HepG2 (cell line): ENCODE data around the gene ABHD12. TPM values are rescaled to one million over a fixed set of nuclear protein-coding genes. Genes with fewer than 3 reads are reported as not detected.

Source experiments
- EED ChIP-seq: sonication (generic); formaldehyde crosslinking; IDR thresholded peaks from 2 replicates; pipeline ENCODE4 v1.5.0; 2020; ENCODE audit warnings: mild to moderate bottlenecking, missing genetic modification reagents
- FOXA3 ChIP-seq: IDR thresholded peaks from 2 replicates; pipeline ENCODE4 v1.6.1; 2016; ENCODE audit warnings: missing genetic modification reagents, missing compliant biosample characterization
- FOXO1 ChIP-seq: sonication (generic); formaldehyde crosslinking; IDR thresholded peaks from 2 replicates; pipeline ENCODE4 v1.4.0; 2020; ENCODE audit warnings: missing genetic modification reagents
- GABPB1 ChIP-seq: IDR thresholded peaks from 2 replicates; pipeline ENCODE4 v1.6.1; 2016; ENCODE audit warnings: mild to moderate bottlenecking, missing genetic modification reagents, moderate library complexity, missing compliant biosample characterization
- MED1 ChIP-seq: sonication (generic); formaldehyde crosslinking; IDR thresholded peaks from 2 replicates; pipeline ENCODE4 v1.4.0; 2020; ENCODE audit warnings: missing genetic modification reagents
- MED13 ChIP-seq: sonication (generic); formaldehyde crosslinking; IDR thresholded peaks from 2 replicates; pipeline ENCODE4 v1.5.0; 2020; ENCODE audit warnings: missing genetic modification reagents
- NKX3-1 ChIP-seq: sonication (generic); formaldehyde crosslinking; IDR thresholded peaks from 2 replicates; pipeline ENCODE4 v1.5.0; 2020; ENCODE audit warnings: missing genetic modification reagents
- PITX1 ChIP-seq: sonication (generic); formaldehyde crosslinking; IDR thresholded peaks from 2 replicates; pipeline ENCODE4 v1.5.1; 2020; ENCODE audit warnings: mild to moderate bottlenecking, missing genetic modification reagents
- REPIN1 ChIP-seq: sonication (generic); formaldehyde crosslinking; IDR thresholded peaks from 2 replicates; pipeline ENCODE4 v1.8.0; 2022; ENCODE audit warnings: missing genetic modification reagents, low read depth, mild to moderate bottlenecking, borderline replicate concordance
- STAT6 ChIP-seq: sonication (generic); formaldehyde crosslinking; IDR thresholded peaks from 2 replicates; pipeline ENCODE4 v1.4.0; 2020; ENCODE audit warnings: missing genetic modification reagents, mild to moderate bottlenecking, borderline replicate concordance
- ZNF17 ChIP-seq: sonication (generic); formaldehyde crosslinking; IDR thresholded peaks from 2 replicates; pipeline ENCODE4 v1.5.0; 2020; ENCODE audit warnings: mild to moderate bottlenecking, missing genetic modification reagents
- ZNF496 ChIP-seq: sonication (generic); formaldehyde crosslinking; IDR thresholded peaks from 2 replicates; pipeline ENCODE4 v1.8.1; 2023; ENCODE audit warnings: mild to moderate bottlenecking, moderate library complexity, missing genetic modification reagents; ENCODE audit not compliant: insufficient replicate concordance
- ZNF619 ChIP-seq: sonication (generic); formaldehyde crosslinking; IDR thresholded peaks from 2 replicates; pipeline ENCODE4 v1.4.0; 2020; ENCODE audit warnings: mild to moderate bottlenecking, missing genetic modification reagents
- ZNF737 ChIP-seq: sonication (generic); formaldehyde crosslinking; IDR thresholded peaks from 2 replicates; pipeline ENCODE4 v1.5.0; 2020; ENCODE audit warnings: missing genetic modification reagents, mild to moderate bottlenecking, borderline replicate concordance
- ZNF747 ChIP-seq: sonication (generic); formaldehyde crosslinking; IDR thresholded peaks from 2 replicates; pipeline ENCODE4 v1.8.1; 2023; ENCODE audit warnings: missing genetic modification reagents, mild to moderate bottlenecking, borderline replicate concordance
- ZNF850 ChIP-seq: sonication (generic); formaldehyde crosslinking; conservative IDR thresholded peaks from 2 replicates; pipeline ENCODE4 v1.9.0; 2021; ENCODE audit warnings: mild to moderate bottlenecking, missing genetic modification reagents
- polyA plus RNA-seq, 8 experiments: library from polyadenylated mRNA; depleted of rRNA in 3 of 8; stranded (reverse) in 7 of 8; unstranded in 1 of 8; fragments of >200 nt; fragmentation: Illumina TruSeq in 4 of 8; extraction: Trizol in 4 of 8; gene quantifications; 2 replicates each; pipeline versions ENCODE4 v1.2.1 to v1.2.3, GENCODE V29; 2011 to 2016; ENCODE audit warnings: low read depth in 4 of 8, missing spikeins in 1 of 8, mixed read lengths in 1 of 8; ENCODE audit not compliant: insufficient read depth in 1 of 8
- total RNA-seq, 5 experiments: library from RNA; depleted of rRNA; stranded (reverse); fragments of >200 nt; fragmentation: Illumina TruSeq; extraction: Trizol; gene quantifications; 2 replicates each; pipeline ENCODE4 v1.2.3, GENCODE V29; 2016; ENCODE audit warnings: low read depth in 1 of 5
- TF ChIP-seq, protein P1 (sequence below): sonication (generic); formaldehyde crosslinking; IDR thresholded peaks from 2 replicates; pipeline ENCODE4 v1.4.0; 2020; ENCODE audit warnings: missing genetic modification reagents
- TF ChIP-seq, protein P2 (sequence below): sonication (generic); IDR thresholded peaks from 2 replicates; pipeline ENCODE4 v1.6.1; 2016; ENCODE audit warnings: low read depth, borderline replicate concordance
- TF ChIP-seq, protein P3 (sequence below): sonication (generic); formaldehyde crosslinking; IDR thresholded peaks from 2 replicates; pipeline ENCODE4 v1.5.1; 2020; ENCODE audit warnings: missing genetic modification reagents, mild to moderate bottlenecking, borderline replicate concordance

ABHD12 gene
- total and polyA plus RNA-seq, 2 of the 13 experiments (the other 11 are each of a cell fraction or from before 2014, with no cell fraction given) = 23.5 to 72.1 TPM

DNA sequence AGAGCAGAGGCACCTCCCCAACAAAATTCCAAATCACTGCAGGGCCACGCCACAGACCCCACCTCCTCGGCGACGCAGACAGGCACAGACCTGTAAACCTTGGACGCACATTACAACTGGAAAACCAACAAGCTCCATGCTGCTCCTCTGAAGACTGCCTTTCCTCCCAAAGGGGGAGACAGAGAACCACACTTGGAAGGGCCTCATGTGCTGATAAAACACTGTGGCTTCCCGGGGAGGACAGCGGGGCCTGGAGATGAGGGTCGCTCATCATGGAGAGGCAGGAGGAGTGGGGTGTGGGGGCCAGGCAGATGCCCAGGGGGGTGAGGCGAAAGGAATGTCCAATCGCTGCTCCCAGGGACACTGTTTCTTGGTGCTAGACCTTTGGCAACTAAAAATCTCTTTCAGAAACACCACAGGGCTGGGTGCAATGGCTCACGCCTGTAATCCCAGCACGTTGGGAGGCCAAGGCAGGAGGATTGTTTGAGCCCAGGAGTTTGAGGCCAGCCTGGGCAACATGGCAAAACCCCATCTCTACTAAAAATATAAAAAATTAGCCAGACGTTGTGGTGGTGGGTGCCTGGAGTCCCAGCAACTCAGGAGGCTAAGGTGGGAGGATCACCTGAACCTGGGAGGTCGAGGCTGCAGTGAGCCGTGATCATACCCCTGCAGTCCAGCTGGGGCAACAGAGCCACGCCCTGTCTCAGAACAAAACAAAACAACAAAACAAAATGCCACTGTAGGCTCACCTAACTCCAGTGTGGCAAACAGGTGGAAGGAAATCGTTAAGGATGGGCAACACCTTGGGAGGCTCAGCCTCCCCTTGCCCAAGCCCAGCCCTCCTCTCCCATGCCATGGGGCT, 53.8 kb downstream of the ABHD12 start (continued):
- TF ChIP-seq, protein P1, sequence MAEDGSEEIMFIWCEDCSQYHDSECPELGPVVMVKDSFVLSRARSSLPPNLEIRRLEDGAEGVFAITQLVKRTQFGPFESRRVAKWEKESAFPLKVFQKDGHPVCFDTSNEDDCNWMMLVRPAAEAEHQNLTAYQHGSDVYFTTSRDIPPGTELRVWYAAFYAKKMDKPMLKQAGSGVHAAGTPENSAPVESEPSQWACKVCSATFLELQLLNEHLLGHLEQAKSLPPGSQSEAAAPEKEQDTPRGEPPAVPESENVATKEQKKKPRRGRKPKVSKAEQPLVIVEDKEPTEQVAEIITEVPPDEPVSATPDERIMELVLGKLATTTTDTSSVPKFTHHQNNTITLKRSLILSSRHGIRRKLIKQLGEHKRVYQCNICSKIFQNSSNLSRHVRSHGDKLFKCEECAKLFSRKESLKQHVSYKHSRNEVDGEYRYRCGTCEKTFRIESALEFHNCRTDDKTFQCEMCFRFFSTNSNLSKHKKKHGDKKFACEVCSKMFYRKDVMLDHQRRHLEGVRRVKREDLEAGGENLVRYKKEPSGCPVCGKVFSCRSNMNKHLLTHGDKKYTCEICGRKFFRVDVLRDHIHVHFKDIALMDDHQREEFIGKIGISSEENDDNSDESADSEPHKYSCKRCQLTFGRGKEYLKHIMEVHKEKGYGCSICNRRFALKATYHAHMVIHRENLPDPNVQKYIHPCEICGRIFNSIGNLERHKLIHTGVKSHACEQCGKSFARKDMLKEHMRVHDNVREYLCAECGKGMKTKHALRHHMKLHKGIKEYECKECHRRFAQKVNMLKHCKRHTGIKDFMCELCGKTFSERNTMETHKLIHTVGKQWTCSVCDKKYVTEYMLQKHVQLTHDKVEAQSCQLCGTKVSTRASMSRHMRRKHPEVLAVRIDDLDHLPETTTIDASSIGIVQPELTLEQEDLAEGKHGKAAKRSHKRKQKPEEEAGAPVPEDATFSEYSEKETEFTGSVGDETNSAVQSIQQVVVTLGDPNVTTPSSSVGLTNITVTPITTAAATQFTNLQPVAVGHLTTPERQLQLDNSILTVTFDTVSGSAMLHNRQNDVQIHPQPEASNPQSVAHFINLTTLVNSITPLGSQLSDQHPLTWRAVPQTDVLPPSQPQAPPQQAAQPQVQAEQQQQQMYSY (CRISPR knock-in tag) = no peak
- no peak for TF ChIP-seq ZNF747
- 0 out of 2 replicates have a peak, but pooled peaks have one; percentile 32 for TF ChIP-seq FOXO1 (CRISPR knock-in tag)
- TF ChIP-seq ZNF17 (CRISPR knock-in tag) = no peak
- TF ChIP-seq ZNF619 = no peak
- TF ChIP-seq PITX1 (CRISPR knock-in tag) = no peak
- no peak for TF ChIP-seq ZNF850
- TF ChIP-seq, protein P2, sequence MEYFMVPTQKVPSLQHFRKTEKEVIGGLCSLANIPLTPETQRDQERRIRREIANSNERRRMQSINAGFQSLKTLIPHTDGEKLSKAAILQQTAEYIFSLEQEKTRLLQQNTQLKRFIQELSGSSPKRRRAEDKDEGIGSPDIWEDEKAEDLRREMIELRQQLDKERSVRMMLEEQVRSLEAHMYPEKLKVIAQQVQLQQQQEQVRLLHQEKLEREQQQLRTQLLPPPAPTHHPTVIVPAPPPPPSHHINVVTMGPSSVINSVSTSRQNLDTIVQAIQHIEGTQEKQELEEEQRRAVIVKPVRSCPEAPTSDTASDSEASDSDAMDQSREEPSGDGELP = no peak
- 0 out of 2 replicates have a peak, but pooled peaks have one; percentile 17 for TF ChIP-seq MED1 (CRISPR knock-in tag)
- no peak for TF ChIP-seq ZNF496 (CRISPR knock-in tag)
- TF ChIP-seq FOXA3 (CRISPR knock-in tag) = no peak
- no peak for TF ChIP-seq STAT6 (CRISPR knock-in tag)
- TF ChIP-seq, protein P3, sequence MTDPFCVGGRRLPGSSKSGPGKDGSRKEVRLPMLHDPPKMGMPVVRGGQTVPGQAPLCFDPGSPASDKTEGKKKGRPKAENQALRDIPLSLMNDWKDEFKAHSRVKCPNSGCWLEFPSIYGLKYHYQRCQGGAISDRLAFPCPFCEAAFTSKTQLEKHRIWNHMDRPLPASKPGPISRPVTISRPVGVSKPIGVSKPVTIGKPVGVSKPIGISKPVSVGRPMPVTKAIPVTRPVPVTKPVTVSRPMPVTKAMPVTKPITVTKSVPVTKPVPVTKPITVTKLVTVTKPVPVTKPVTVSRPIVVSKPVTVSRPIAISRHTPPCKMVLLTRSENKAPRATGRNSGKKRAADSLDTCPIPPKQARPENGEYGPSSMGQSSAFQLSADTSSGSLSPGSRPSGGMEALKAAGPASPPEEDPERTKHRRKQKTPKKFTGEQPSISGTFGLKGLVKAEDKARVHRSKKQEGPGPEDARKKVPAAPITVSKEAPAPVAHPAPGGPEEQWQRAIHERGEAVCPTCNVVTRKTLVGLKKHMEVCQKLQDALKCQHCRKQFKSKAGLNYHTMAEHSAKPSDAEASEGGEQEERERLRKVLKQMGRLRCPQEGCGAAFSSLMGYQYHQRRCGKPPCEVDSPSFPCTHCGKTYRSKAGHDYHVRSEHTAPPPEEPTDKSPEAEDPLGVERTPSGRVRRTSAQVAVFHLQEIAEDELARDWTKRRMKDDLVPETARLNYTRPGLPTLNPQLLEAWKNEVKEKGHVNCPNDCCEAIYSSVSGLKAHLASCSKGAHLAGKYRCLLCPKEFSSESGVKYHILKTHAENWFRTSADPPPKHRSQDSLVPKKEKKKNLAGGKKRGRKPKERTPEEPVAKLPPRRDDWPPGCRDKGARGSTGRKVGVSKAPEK (CRISPR knock-in tag) = no peak
- no peak for TF ChIP-seq MED13
- peak; percentile 68; the same call in 1 of the 2 replicates for TF ChIP-seq EED (CRISPR knock-in tag)
- TF ChIP-seq REPIN1 (CRISPR knock-in tag) = peak; percentile 51; the same call in 1 of the 2 replicates
- TF ChIP-seq ZNF737 (CRISPR knock-in tag) = no peak
- 0 out of 2 replicates have a peak, but pooled peaks have one; percentile 6 for TF ChIP-seq GABPB1 (CRISPR knock-in tag)
- no peak for TF ChIP-seq NKX3-1
